IPS-NIHi7 (cell line): ENCODE measurements around the gene TMEM145.
"Not testable (repeated sequence)": the region's sequence is repeated elsewhere in the genome, so short reads cannot be mapped to it uniquely, and the experiment has no call there.

ENCODE experiments used
- DNase-seq: peaks from one replicate; pipeline ENCODE4 v3.0.0; 2012; ENCODE audit warnings: mixed read lengths; ENCODE audit errors: extremely low spot score

Gene TMEM145

GRCh38 chr19:42313096-42313839, at the start of gene TMEM145:
Gene TMEM145, plus strand, starts transcription at chr19:42313309. Its CDS starts 68 bp downstream, at chr19:42313377.
- peak; percentile 84 for DNase-seq

- not testable (repeated sequence) for DNase-seq
Observed at GRCh38 chr19:42266105-42266504, 47.0 kb upstream of the TMEM145 start.

DNA sequence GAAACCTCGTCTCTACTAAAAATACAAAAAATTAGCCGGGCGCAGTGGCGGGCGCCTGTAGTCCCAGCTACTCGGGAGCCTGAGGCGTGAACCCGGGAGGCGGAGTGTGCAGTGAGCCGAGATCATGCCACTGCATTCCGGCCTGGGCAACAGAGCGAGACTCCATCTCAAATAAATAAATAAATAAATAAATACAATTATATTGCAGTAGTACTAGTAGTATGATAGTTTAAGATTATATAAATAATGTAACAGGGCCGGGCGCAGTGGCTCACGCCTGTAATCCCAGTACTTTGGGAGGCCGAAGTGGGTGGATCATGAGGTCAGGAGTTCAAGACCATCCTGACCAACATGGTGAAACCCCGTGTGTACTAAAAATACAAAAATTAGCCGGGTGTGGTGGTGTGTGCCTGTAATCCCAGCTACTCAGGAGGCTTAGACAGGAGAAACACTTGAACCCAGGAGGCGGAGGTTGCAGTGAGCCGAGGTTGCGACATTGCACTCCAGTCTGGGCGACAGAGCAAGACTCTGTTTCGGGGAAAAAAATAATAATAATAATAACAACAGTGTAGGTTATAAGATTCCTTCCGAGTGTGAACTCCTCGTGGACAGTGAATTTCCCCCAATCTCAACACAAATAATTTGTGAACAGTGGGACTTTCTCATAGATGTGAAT, 46.0 kb upstream of the TMEM145 start:
- DNase-seq, result not testable (repeated sequence)

DNA sequence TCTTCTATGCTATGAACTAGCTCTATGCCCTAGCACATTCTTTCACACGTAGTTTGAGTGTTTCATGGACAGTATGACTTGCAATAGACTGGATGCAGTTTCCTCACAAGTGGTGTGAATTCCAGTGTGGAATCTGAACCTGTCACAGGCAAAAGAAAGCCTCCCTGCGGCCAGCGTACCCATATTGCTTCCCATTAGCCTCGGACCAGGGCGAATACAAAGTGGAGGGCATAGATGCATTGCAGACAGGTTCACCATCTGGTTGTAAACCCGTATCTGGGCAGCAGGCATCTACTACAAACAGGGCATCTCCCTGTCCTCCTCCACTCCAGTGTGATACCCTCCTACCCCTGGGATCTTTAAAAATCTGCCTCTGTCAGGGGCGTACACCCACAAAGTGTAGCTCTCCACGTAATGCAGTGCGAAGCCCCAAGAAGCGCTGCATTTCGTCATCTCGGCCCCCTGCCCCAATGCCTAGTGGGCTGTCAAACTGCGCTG, 45.4 kb upstream of the TMEM145 start:
- no peak for DNase-seq

DNA sequence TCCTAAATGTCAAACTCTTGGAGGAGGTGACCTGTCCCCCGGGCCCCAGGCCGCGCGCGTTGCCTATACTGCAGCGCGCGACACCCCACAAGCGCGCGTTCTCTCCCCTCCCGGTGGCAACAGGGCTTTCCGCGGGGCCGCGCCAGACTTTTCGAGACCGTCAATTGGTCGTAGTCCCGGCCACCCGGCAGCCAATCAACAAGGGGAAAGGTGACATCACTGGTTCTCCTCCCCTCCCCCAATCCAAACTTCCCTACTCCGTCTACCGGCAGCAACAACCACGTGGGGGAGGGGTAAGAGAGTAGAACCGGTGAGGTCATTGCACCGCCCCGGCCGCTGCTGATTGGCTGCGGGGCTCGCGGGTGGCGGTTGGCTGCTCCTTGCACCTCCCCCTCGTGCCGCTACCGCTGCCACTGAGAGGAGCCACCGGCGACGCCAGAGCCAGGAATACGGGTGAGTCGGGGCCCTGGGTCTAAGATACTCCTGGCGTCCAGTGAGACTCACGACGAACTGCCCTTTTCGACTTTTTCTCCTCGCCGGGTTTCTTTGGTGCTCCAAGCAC, 44.9 kb upstream of the TMEM145 start:
- peak; percentile 89 for DNase-seq

DNA sequence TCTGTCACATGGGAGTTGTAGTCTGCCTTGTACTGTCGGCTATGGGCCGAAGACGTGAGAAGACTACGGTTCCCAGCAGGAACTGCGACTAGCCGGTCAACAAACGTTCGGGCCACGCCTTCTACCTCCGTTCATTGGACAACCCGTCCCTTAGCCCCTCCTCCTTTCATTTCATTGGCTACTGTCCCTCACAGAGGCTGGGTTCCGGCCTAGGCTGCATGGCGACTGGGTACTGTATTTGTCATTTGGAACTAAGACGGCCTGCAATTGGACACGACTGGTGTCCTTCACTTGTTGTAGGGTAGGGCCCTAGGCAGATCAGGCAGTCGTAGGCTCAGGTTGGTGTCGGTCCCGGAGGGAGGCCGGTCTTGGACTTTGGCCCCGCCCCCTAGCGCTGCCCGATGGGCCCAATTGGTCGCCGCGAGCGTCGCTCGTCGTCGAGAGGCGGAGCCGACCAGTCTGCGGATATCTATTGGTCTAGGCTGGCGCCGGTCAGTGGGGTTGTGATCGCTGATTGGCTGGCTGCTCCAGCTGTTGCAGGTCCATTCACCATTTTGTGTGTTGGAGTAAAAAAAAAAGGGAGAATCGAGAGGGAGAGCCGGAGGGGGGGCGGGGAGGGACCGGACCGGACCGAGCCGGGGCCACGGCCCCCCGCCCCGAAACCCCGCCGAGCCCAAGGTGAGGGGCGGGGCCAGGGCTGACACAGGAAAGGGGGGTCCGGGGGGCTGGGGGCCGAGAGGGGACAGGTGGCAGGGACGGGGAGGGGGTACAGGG, 44.2 kb upstream of the TMEM145 start, which contains the start of gene CIC:
Gene CIC, plus strand, starts transcription at position 549 of the 774 bp plus-strand sequence. CDS start 2,532 bp downstream, outside the sequence.
- DNase-seq, result peak; percentile 93

- DNase-seq, result no peak
Observed at GRCh38 chr19:42269478-42270345, 43.4 kb upstream of the TMEM145 start.

DNA sequence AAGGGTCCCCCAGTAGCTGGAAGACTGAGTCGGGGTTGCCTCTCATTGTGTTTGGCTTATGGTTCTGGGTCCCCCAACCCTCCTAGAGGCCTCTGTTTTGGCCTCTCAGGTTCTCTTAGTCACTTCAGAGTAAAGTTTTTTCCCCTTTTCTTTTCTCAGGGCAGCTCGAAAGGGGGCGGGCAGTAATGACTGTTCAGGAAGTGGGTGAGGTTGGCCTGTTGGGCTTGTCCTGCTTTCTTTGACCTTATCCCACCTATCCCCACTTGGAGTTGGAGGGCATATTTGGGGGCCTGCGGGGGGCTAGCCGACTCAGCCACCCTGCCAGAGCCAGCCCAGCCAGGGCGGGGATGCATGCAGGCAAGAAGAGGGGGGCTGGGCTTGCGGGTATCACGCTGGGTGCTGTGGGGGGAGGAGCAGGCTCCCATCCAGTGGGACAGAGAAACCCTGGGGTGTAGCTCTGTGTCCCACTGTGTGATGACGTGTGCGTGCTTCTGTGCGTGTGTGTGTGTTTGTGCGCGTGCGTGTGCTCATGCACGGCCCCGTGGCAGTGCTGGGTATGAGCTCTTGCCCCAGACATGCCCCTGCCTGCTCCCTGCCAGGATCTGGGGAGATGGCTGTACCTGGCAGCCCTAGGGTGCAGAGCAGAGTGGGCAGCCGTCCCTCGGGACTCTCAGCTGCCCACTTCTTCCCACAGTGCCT, 42.6 kb upstream of the TMEM145 start:
- no peak for DNase-seq

- no peak for DNase-seq
Observed at GRCh38 chr19:42271045-42271419, 42.1 kb upstream of the TMEM145 start.

GRCh38 chr19:42271861-42272534, 41.1 kb upstream of the TMEM145 start:
- DNase-seq, result no peak

GRCh38 chr19:42272535-42272897, 40.6 kb upstream of the TMEM145 start:
- no peak for DNase-seq

DNA sequence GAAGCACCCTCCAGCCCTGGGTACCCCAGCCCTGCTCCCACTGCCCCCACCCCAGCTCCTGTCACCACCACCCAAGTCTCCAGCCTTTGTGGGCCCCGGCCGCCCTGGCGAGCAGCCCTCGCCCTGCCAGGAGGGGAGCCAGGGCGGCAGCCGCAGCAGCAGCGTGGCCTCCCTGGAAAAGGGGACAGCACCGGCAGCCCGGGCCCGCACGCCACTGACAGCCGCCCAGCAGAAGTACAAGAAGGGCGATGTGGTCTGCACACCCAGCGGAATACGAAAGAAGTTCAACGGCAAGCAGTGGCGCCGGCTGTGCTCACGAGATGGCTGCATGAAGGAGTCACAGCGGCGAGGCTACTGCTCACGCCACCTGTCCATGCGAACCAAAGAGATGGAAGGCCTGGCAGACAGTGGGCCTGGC, 40.1 kb upstream of the TMEM145 start:
- no peak for DNase-seq

DNA sequence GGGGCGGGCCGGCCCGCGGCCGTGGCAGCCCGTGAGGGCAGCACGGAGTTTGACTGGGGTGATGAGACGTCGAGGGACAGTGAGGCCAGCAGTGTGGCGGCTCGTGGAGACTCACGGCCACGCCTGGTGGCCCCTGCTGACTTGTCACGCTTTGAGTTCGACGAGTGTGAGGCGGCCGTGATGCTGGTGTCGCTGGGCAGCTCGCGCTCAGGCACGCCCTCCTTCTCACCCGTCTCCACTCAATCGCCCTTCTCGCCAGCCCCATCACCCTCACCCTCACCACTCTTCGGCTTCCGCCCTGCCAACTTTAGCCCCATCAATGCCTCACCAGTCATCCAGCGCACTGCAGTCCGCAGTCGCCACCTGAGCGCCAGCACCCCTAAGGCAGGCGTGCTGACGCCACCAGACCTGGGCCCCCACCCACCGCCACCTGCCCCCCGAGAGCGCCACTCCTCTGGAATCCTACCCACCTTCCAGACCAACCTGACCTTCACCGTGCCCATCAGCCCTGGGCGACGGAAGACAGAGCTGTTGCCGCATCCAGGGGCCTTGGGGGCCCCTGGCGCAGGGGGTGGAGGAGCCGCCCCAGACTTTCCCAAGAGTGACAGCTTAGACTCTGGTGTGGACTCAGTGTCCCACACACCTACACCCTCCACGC, 39.6 kb upstream of the TMEM145 start:
- DNase-seq, result no peak

- DNase-seq, result no peak
Observed at GRCh38 chr19:42274065-42274682, 38.9 kb upstream of the TMEM145 start.

- no peak for DNase-seq
Observed at GRCh38 chr19:42275103-42275502, 38.0 kb upstream of the TMEM145 start.

- DNase-seq, result no peak
Observed at GRCh38 chr19:42275517-42275916, 37.6 kb upstream of the TMEM145 start.

DNA sequence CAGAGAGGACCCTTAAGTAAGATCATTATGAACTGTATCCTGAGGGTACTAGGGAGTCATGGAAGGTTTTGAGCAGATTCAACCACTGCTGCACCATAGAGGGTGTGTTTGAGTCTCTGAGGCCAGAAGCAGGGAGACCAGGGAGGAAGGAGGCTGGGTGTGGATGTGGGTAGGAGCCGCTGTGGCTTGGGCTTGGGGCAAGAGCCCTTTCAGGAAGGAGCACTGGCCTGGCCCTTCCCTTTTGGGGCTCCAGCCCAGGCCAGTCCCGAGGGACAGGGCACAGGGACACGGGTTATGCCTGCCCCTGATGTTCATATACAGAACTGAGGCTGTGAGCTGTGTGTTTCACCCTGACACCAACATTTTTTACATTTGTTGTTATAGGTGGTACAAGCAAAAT, 36.8 kb upstream of the TMEM145 start:
- no peak for DNase-seq

DNA sequence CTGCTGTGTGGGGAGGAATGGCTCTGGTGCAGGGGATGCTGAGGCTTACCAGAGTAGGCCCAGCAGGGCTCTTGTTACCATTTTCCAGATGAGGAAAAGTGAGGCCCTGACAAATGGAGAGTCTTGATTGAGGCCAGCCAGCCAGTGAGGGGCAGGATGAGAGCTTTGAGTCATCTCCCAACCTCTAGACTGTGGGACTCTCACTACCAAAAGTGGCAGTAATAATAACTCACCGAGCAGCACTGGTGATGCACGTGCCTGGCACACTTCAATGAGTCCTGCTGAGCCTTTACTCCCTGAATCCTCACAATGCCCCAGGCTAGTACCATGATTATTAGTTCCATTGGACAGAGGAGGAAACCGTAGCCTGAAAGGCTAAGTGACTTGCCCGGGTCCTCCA, 36.3 kb upstream of the TMEM145 start:
- DNase-seq, result no peak
